Caco-2 (cell line): Measurements from ENCODE around the gene FBXL7. TPM values are rescaled to one million over a fixed set of nuclear protein-coding genes. Genes with fewer than 3 reads are reported as not detected.

Experiments
- BruUV-seq: library from RNA; stranded (reverse); fragments of 400-500 nt; replicated peaks from 2 replicates; lab custom pipeline; 2021; lab: Mats Ljungman, UMichigan
- CTCF ChIA-PET: fragments of 300-600 bp; sonication (Branson Sonifier 250); formaldehyde crosslinking; loops from one replicate; lab custom pipeline; 2022; ENCODE audit warnings: antibody characterized with exemption; lab: Charles Lee
- POLR2A ChIA-PET: fragments of 300-600 bp; sonication (Branson Sonifier 250); formaldehyde crosslinking; loops from one replicate; lab custom pipeline; 2022; ENCODE audit warnings: antibody characterized with exemption; lab: Charles Lee
- DNase-seq, 2 experiments: peaks; one replicate each; pipeline versions ENCODE4 v3.0.0 to v3.0.0-alpha.2; 2020 to 2022
- H3K27me3 ChIP-seq: replicated peaks from 2 replicates; pipeline ENCODE4 v1.6.0; 2011; ENCODE audit warnings: low read length; ENCODE audit not compliant: control insufficient read depth, insufficient read depth
- H3K36me3 ChIP-seq: 2 replicates; pipeline ENCODE4 v1.5.1; 2011; ENCODE audit warnings: low read length; ENCODE audit not compliant: control insufficient read depth, insufficient read depth
- H3K4me1 ChIP-seq: fragments of 250-450 bp; sonication (Bioruptor Pico); 2 replicates; pipeline ENCODE4 v1.5.1; 2020; ENCODE audit warnings: mild to moderate bottlenecking
- H3K4me3 ChIP-seq: 2 replicates; pipeline ENCODE4 v1.5.1; 2011; ENCODE audit warnings: low read depth, mild to moderate bottlenecking, control low read depth, low read length
- H3K9me3 ChIP-seq: fragments of 250-450 bp; sonication (Bioruptor Pico); 2 replicates; pipeline ENCODE4 v1.5.1; 2020; ENCODE audit warnings: mild to moderate bottlenecking, moderate library complexity
- H3K27ac Mint-ChIP-seq: one replicate; pipeline ENCODE4 v1.8.0; 2022; ENCODE audit warnings: mixed read lengths; ENCODE audit not compliant: unreplicated experiment
- H3K27me3 Mint-ChIP-seq: one replicate; pipeline ENCODE4 v1.8.0; 2022; ENCODE audit warnings: mixed read lengths; ENCODE audit not compliant: insufficient read depth, unreplicated experiment
- H3K36me3 Mint-ChIP-seq: one replicate; pipeline ENCODE4 v1.8.0; 2022; ENCODE audit warnings: mild to moderate bottlenecking, mixed read lengths; ENCODE audit not compliant: insufficient read depth, unreplicated experiment
- H3K4me1 Mint-ChIP-seq: one replicate; pipeline ENCODE4 v1.8.0; 2022; ENCODE audit warnings: low read depth, mixed read lengths; ENCODE audit not compliant: unreplicated experiment
- H3K4me3 Mint-ChIP-seq: one replicate; pipeline ENCODE4 v1.8.0; 2022; ENCODE audit warnings: mild to moderate bottlenecking, moderate library complexity, mixed read lengths; ENCODE audit not compliant: unreplicated experiment
- H3K9me3 Mint-ChIP-seq: one replicate; pipeline ENCODE4 v1.8.0; 2022; ENCODE audit warnings: mixed read lengths; ENCODE audit not compliant: unreplicated experiment
- intact Hi-C: fragments of 100-400 bp; cut with micrococcal nuclease; formaldehyde crosslinking; loops from one replicate; pipeline ENCODE4 v1.10.0; 2022; ENCODE audit not compliant: unreplicated experiment
- total RNA-seq: library from RNA; stranded (reverse); gene quantifications from 2 replicates; pipeline ENCODE4 v1.2.3, GENCODE V29; 2022
- TF ChIP-seq, protein P1 (sequence below), 2 experiments: fragments of 200-600 bp in 1 of 2; IDR thresholded peaks; 1 replicate in 1 of 2; 2 replicates in 1 of 2; pipeline versions ENCODE4 v1.5.1 to v1.8.0; 2011 to 2022; ENCODE audit warnings: antibody characterized with exemption in 1 of 2, control low read depth in 1 of 2, inconsistent platforms in 1 of 2, low read depth in 1 of 2, low read length in 1 of 2, mild to moderate bottlenecking in 1 of 2, moderate library complexity in 1 of 2; ENCODE audit not compliant: insufficient read depth in 1 of 2, severe bottlenecking in 1 of 2, unreplicated experiment in 1 of 2

The FBXL7 gene
- total RNA-seq, 1 experiment from 2014 or later: not detected

DNA sequence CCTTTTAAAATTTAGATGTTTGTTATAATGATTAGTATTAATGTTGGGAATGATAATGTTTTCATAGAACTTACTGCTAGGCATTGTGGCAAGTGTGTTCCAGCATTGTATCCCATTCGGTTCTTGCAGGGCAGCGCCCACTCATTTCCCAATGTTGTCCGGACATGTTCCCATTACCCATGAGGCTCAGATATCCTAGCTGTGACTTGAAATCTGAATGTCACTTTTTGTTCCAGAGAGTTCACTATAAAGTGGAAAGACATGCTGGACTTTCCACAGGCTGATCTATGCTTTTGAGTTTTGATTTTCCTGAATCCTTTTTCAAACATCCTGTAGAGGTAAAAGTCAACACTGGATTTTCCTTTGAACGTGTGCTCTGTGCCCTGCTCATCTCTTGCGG, 350.6 kb downstream of the FBXL7 start:
- H3K27me3 ChIP-seq: no peaks in the 10 kb centered on the region
- Mint-ChIP-seq H3K27ac (no peak overlapping the region), H3K36me3 (no peaks in the 10 kb centered on the region), H3K27me3 (peaks cover 4% of the 10 kb centered on the region), H3K4me3 (no peak overlapping the region), H3K9me3 (no peaks in the 10 kb centered on the region), H3K4me1 (no peaks in the 10 kb centered on the region)
- BruUV-seq: no TSS peak
- no peak overlapping the region for H3K4me3 ChIP-seq
- DNase-seq: no peak
- ChIA-PET POLR2A (no interaction called here), CTCF (no interaction called here)
- intact Hi-C loops: no loop called here
- TF ChIP-seq, protein P1, sequence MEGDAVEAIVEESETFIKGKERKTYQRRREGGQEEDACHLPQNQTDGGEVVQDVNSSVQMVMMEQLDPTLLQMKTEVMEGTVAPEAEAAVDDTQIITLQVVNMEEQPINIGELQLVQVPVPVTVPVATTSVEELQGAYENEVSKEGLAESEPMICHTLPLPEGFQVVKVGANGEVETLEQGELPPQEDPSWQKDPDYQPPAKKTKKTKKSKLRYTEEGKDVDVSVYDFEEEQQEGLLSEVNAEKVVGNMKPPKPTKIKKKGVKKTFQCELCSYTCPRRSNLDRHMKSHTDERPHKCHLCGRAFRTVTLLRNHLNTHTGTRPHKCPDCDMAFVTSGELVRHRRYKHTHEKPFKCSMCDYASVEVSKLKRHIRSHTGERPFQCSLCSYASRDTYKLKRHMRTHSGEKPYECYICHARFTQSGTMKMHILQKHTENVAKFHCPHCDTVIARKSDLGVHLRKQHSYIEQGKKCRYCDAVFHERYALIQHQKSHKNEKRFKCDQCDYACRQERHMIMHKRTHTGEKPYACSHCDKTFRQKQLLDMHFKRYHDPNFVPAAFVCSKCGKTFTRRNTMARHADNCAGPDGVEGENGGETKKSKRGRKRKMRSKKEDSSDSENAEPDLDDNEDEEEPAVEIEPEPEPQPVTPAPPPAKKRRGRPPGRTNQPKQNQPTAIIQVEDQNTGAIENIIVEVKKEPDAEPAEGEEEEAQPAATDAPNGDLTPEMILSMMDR (IDR thresholded peaks at IDR 0.05; ENCODE audit: insufficient read depth in 1 of 2, low read depth in 1 of 2, low read length in 1 of 2, severe bottlenecking in 1 of 2, unreplicated experiment in 1 of 2): no peak
- no peaks in the 10 kb centered on the region for H3K36me3 ChIP-seq
- H3K9me3 ChIP-seq: no peaks in the 10 kb centered on the region
- H3K4me1 ChIP-seq: no peaks in the 10 kb centered on the region

- ChIA-PET CTCF (no interaction called here), POLR2A (no interaction called here)
- H3K4me1 ChIP-seq: no peaks in the 10 kb centered on the region
- no peak overlapping the region for H3K4me3 ChIP-seq
- H3K36me3 ChIP-seq: no peaks in the 10 kb centered on the region
- no peaks in the 10 kb centered on the region for H3K36me3 Mint-ChIP-seq
- H3K4me1 Mint-ChIP-seq: no peaks in the 10 kb centered on the region
- TF ChIP-seq, protein P1 (IDR thresholded peaks at IDR 0.05; ENCODE audit: insufficient read depth in 1 of 2, low read depth in 1 of 2, low read length in 1 of 2, severe bottlenecking in 1 of 2, unreplicated experiment in 1 of 2): no peak
- BruUV-seq: no TSS peak
- no peak overlapping the region for H3K27ac Mint-ChIP-seq
- no peaks in the 10 kb centered on the region for H3K9me3 ChIP-seq
- H3K9me3 Mint-ChIP-seq: no peaks in the 10 kb centered on the region
- H3K27me3 ChIP-seq: no peaks in the 10 kb centered on the region
- no peak for DNase-seq
- no peak overlapping the region for H3K4me3 Mint-ChIP-seq
- intact Hi-C loops: no loop called here
- H3K27me3 Mint-ChIP-seq: peaks cover 4% of the 10 kb centered on the region
Measured at GRCh38 chr5:15850939-15851341, 351.0 kb downstream of the FBXL7 start.

DNA sequence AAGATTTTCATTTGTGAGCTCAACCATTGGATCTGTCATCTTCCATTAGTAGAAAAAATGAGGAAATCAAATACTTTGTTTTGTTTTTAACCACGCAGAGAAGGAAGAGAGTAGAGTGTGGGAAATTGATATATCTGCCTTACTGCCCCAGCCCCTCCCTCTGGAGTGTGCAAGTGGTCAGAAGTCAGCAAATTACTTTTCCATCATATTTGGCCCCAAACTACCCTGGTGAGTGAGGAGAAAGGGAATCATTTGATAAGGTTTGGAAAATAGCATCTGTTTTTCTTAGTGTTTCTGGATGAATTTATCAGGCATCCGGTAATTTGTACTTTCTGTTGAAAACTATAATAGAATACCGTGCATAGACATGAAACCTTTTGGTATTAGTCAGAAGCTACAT, 352.2 kb downstream of the FBXL7 start:
- no TSS peak for BruUV-seq
- intact Hi-C loops: no loop called here

More for the DNA sequence above, 352.2 kb downstream of the FBXL7 start:
- ChIA-PET CTCF (no interaction called here), POLR2A (no interaction called here)
- Histone ChIP-seq H3K27me3 (no peaks in the 10 kb centered on the region), H3K4me3 (no peak overlapping the region), H3K36me3 (no peaks in the 10 kb centered on the region), H3K9me3 (no peaks in the 10 kb centered on the region), H3K4me1 (no peaks in the 10 kb centered on the region)
- Mint-ChIP-seq H3K36me3 (no peaks in the 10 kb centered on the region), H3K27me3 (peaks cover 4% of the 10 kb centered on the region), H3K9me3 (no peaks in the 10 kb centered on the region), H3K4me3 (no peak overlapping the region), H3K4me1 (no peaks in the 10 kb centered on the region), H3K27ac (no peak overlapping the region)
- TF ChIP-seq, protein P1 (IDR thresholded peaks at IDR 0.05; ENCODE audit: insufficient read depth in 1 of 2, low read depth in 1 of 2, low read length in 1 of 2, severe bottlenecking in 1 of 2, unreplicated experiment in 1 of 2): no peak
- DNase-seq: no peak
